Measurements from ENCODE around the gene ALDH3A1.

DNA sequence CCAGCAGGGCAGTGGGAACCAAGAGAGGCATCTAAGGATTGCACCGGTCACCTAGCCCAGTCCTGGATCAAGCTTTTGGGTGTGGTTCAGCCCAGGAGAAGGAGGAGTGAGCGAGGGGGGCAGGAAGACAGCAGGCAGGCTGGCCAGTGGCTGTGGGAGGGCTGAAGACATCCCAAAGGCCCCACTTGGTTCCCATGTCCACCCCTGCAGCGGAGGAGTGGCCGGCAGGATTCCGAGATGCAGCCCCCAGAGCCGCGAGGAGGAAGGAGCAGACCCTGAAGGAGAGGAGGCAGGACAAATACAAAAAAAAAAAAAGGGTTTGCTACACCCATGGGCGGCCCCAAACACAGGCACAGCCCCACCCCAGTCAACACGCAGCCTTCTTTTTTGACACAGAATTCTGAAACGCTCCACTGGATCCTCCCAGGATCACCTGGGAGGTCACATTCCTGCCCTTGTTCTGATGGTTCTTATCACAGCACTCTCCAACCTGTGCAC is 30.6 kb downstream of the ALDH3A1 start:
- TF ChIP-seq, protein P1, sequence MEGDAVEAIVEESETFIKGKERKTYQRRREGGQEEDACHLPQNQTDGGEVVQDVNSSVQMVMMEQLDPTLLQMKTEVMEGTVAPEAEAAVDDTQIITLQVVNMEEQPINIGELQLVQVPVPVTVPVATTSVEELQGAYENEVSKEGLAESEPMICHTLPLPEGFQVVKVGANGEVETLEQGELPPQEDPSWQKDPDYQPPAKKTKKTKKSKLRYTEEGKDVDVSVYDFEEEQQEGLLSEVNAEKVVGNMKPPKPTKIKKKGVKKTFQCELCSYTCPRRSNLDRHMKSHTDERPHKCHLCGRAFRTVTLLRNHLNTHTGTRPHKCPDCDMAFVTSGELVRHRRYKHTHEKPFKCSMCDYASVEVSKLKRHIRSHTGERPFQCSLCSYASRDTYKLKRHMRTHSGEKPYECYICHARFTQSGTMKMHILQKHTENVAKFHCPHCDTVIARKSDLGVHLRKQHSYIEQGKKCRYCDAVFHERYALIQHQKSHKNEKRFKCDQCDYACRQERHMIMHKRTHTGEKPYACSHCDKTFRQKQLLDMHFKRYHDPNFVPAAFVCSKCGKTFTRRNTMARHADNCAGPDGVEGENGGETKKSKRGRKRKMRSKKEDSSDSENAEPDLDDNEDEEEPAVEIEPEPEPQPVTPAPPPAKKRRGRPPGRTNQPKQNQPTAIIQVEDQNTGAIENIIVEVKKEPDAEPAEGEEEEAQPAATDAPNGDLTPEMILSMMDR (conservative IDR thresholded peaks at IDR 0.05; ENCODE audit: low read depth, low read length): no peak
- no peak for TF ChIP-seq POLR2A (IDR thresholded peaks at IDR 0.05; ENCODE audit: low read depth, low read length)
- no peak for TF ChIP-seq MXI1 (IDR thresholded peaks at IDR 0.05; ENCODE audit: borderline replicate concordance, low read depth, low read length)
- no peak for TF ChIP-seq FOS (IDR thresholded peaks at IDR 0.05; ENCODE audit: low read depth, low read length)
